ENCODE results near the gene KLHDC10. TPM values are rescaled to one million over a fixed set of nuclear protein-coding genes. Genes with fewer than 3 reads are reported as not detected.

The KLHDC10 gene
- total and polyA plus RNA-seq, 2 experiments from 2014 or later = 7.2 to 29.0 TPM

- WGBS (ENCODE audit: low lambda C conversion rate, missing lambda C conversion rate) = 61% methylated on average over 7 of the region's 7 CpGs
- Histone ChIP-seq H3K27ac (peak overlapping the region; percentile 87), H3K4me2 (peak overlapping the region; percentile 77), H3K27me3 (no peaks in the 10 kb centered on the region), H3K79me2 (peaks cover 38% of the 10 kb centered on the region), H3K4me3 (peak overlapping the region; percentile 49), H3K4me1 (ENCODE audit: insufficient read depth) (peaks cover 9% of the 10 kb centered on the region), H4K20me1 (ENCODE audit: insufficient read depth, poor library complexity, severe bottlenecking) (no peaks in the 10 kb centered on the region), H3K9me2 (replicated peaks; ENCODE audit: insufficient read depth) (no peaks in the 10 kb centered on the region), H3K36me3 (replicated peaks; ENCODE audit: insufficient read depth, low read depth) (no peaks in the 10 kb centered on the region), H2AFZ (peak overlapping the region; percentile 91), H3K9me3 (ENCODE audit: low read depth) (no peaks in the 10 kb centered on the region)
- TF ChIP-seq CTCF (IDR thresholded peaks at IDR 0.05; ENCODE audit: poor library complexity) = no peak
- TF ChIP-seq EZH2phosphoT487 (IDR thresholded peaks at IDR 0.05; ENCODE audit: low read depth, severe bottlenecking, unreplicated experiment) = no peak
- TF ChIP-seq EZH2 (IDR thresholded peaks at IDR 0.05; ENCODE audit: borderline replicate concordance) = no peak
- DNase-seq (ENCODE audit: low spot score) = no peak
These were observed 956 bp upstream of the KLHDC10 start for GRCh38 chr7:130069179-130069977.

DNA sequence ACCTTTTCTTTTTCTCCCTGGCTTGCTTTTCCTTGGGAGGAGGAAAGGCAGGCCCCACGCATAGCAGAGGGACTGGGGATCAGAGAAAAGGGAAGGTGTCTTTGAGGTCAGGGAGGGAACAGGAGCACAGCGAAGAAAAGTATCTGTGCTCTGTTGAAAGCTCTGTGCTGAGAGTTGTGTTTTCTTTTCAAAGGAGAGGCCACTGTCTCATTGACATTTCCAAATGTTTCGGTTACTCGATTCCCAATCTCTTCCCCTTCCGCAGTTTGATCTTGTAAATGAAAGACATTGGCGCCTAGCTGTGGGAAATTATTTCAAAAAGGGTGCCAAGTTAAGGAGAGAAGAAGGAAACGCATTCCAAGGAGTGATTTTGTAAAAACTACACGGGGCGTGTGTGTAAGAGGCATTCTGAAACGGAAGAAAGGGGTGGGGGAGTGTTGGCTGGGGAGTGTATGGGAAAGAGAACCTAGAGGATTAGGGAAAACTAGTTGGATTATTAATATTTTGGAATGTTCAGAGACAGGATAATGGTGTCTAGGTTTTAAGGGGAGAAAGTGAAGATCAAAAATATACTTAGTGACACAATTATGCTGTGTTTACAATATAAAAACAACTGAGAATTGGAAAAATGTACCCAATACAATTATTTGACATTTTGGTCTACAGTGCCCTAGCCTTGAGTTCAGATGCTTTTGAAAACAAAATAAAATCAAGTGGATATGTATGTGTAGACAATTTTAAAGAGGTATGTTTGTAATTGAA lies 708 bp downstream of the KLHDC10 start:
- peaks cover 6% of the 10 kb centered on the region for H4K20me1 ChIP-seq (ENCODE audit: insufficient read depth, poor library complexity, severe bottlenecking)
- H3K27ac ChIP-seq = peak overlapping the region; percentile 78
- H3K4me2 ChIP-seq = peak overlapping the region; percentile 72
- TF ChIP-seq EZH2phosphoT487 (IDR thresholded peaks at IDR 0.05; ENCODE audit: low read depth, severe bottlenecking, unreplicated experiment) (no peak), EZH2 (IDR thresholded peaks at IDR 0.05; ENCODE audit: borderline replicate concordance) (no peak), CTCF (IDR thresholded peaks at IDR 0.05; ENCODE audit: poor library complexity) (no peak)
- WGBS (ENCODE audit: low lambda C conversion rate, missing lambda C conversion rate) = 3% methylated on average over 9 of the region's 10 CpGs
- H3K9me2 ChIP-seq (replicated peaks; ENCODE audit: insufficient read depth) = no peaks in the 10 kb centered on the region
- H3K36me3 ChIP-seq (replicated peaks; ENCODE audit: insufficient read depth, low read depth) = no peaks in the 10 kb centered on the region
- peak overlapping the region; percentile 56 for H3K4me3 ChIP-seq
- no peaks in the 10 kb centered on the region for H3K27me3 ChIP-seq
- H3K79me2 ChIP-seq = peaks cover 55% of the 10 kb centered on the region
- peaks cover 19% of the 10 kb centered on the region for H3K4me1 ChIP-seq (ENCODE audit: insufficient read depth)
- H3K9me3 ChIP-seq (ENCODE audit: low read depth) = no peaks in the 10 kb centered on the region
- peak; percentile 19 for DNase-seq (ENCODE audit: low spot score)
- H2AFZ ChIP-seq = peak overlapping the region; percentile 65

DNA sequence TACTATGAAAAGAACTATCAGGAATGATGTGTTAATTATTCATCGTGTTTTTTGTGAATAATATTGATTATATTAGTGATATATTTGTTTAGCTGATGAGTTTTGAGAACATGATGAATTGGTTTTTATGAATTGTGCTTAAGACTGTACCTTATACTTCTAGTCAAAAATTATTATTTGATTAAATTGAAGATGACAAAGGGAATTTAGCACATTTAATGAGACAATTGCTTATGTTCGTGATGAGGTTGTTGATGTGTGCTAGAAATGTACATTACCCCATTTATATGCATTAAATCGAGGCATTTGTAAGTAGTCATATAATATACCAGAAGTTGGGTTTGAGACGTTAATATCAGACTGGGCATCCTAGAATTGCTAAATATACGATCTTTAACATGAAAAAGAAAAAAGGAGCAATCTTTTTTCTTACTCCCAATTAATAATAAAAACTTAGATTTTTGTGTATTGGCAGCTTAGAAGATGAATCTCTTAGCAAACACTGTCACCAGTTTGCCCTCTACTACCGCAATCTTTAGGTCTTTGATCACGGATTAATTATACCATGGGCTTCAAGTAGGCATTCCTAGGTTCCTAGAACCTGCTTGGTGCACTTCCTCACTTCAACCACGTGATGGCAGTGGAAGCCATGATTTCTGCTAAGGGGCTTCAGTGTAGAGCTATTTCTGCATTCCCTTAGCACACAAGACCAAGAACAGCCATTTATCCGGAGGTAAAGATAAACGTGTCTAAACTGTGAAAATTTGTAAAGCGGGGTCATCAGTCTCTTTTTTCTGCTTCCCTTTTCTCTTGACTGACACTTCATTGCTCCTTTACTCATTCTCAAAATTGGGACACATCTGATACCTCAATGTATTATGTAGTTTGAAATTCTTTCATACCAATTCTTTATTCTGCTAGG lies 1.6 kb downstream of the KLHDC10 start:
- DNase-seq (ENCODE audit: low spot score) = peak; percentile 88
- Histone ChIP-seq H4K20me1 (ENCODE audit: insufficient read depth, poor library complexity, severe bottlenecking) (peaks cover 13% of the 10 kb centered on the region), H3K36me3 (replicated peaks; ENCODE audit: insufficient read depth, low read depth) (no peaks in the 10 kb centered on the region), H3K9me2 (replicated peaks; ENCODE audit: insufficient read depth) (no peaks in the 10 kb centered on the region), H3K79me2 (peaks cover 64% of the 10 kb centered on the region), H3K27ac (peak overlapping the region; percentile 78), H3K27me3 (no peaks in the 10 kb centered on the region), H3K9me3 (ENCODE audit: low read depth) (no peaks in the 10 kb centered on the region), H3K4me3 (peak overlapping the region; percentile 56), H2AFZ (no peak overlapping the region), H3K4me2 (peak overlapping the region; percentile 72), H3K4me1 (ENCODE audit: insufficient read depth) (peaks cover 19% of the 10 kb centered on the region)
- 14% methylated on average over 11 of the region's 11 CpGs for WGBS (ENCODE audit: low lambda C conversion rate, missing lambda C conversion rate)
- TF ChIP-seq CTCF (IDR thresholded peaks at IDR 0.05; ENCODE audit: poor library complexity) (peak; percentile 96), EZH2 (IDR thresholded peaks at IDR 0.05; ENCODE audit: borderline replicate concordance) (no peak), EZH2phosphoT487 (IDR thresholded peaks at IDR 0.05; ENCODE audit: low read depth, severe bottlenecking, unreplicated experiment) (no peak)
